OCI-LY3 (cell line): ENCODE data around the gene PKHD1.

Experiments
- EZH2phosphoT487 ChIP-seq: fragments of 200-600 bp; shearing (Covaris generic); IDR thresholded peaks from 2 replicates; pipeline ENCODE4 v1.6.1; 2018; ENCODE audit warnings: antibody characterized with exemption, mixed run types, low read depth
- TF ChIP-seq, protein P1 (sequence below): fragments of 200-600, 300-600 bp; sonication (generic); IDR thresholded peaks from 2 replicates; pipeline ENCODE4 v1.5.1; 2014; ENCODE audit warnings: antibody characterized with exemption, low read length, low read depth

DNA sequence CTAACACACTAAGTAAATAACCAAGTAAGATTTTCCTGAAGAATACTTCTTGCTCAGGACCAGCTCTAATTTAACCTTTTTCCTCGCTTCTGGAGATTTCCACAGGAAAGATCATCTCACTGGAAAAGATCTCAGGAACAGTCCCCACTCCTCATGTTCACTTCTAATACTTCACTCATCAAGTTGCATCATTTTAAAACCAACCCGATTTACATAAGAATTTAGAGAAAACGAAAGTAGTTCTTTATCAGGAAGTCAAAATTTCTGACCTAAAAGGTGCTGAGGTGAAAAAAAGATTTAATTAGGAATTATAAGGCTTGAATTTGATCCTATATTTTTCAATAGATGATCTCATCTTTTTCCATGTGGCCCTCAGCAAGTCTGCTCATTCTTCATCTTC lies 46.6 kb upstream of the PKHD1 start:
- TF ChIP-seq EZH2phosphoT487, result no peak
- TF ChIP-seq, protein P1, sequence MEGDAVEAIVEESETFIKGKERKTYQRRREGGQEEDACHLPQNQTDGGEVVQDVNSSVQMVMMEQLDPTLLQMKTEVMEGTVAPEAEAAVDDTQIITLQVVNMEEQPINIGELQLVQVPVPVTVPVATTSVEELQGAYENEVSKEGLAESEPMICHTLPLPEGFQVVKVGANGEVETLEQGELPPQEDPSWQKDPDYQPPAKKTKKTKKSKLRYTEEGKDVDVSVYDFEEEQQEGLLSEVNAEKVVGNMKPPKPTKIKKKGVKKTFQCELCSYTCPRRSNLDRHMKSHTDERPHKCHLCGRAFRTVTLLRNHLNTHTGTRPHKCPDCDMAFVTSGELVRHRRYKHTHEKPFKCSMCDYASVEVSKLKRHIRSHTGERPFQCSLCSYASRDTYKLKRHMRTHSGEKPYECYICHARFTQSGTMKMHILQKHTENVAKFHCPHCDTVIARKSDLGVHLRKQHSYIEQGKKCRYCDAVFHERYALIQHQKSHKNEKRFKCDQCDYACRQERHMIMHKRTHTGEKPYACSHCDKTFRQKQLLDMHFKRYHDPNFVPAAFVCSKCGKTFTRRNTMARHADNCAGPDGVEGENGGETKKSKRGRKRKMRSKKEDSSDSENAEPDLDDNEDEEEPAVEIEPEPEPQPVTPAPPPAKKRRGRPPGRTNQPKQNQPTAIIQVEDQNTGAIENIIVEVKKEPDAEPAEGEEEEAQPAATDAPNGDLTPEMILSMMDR, result no peak
